GM21360 (cell line): Measurements from ENCODE around the gene NUP210.

Experiments used
- ATAC-seq: cut with Tn5 transposase; IDR thresholded peaks from one replicate; pipeline ENCODE4 v1.9.1; 2021; ENCODE audit warnings: mild to moderate bottlenecking, moderate library complexity; ENCODE audit not compliant: unreplicated experiment

The NUP210 gene

GRCh38 chr3:13329746-13330145, 90.4 kb downstream of the NUP210 start:
- no peak for ATAC-seq

- ATAC-seq, result no peak
These were observed 94.2 kb downstream of the NUP210 start for GRCh38 chr3:13325892-13326443.

- no peak for ATAC-seq
These were observed 95.2 kb downstream of the NUP210 start for GRCh38 chr3:13324835-13325501.

GRCh38 chr3:13323822-13324221, 96.3 kb downstream of the NUP210 start:
- no peak for ATAC-seq

GRCh38 chr3:13322324-13322723, 97.8 kb downstream of the NUP210 start:
- no peak for ATAC-seq

GRCh38 chr3:13319564-13320220, 100.4 kb downstream of the NUP210 start:
- ATAC-seq, result no peak

GRCh38 chr3:13318626-13319470, 101.3 kb downstream of the NUP210 start:
- ATAC-seq, result no peak

- ATAC-seq, result no peak
These were observed 102.4 kb downstream of the NUP210 start for GRCh38 chr3:13317596-13318320.

GRCh38 chr3:13316603-13317002, 103.5 kb downstream of the NUP210 start:
- ATAC-seq, result no peak

GRCh38 chr3:13314877-13315276, 105.2 kb downstream of the NUP210 start:
- no peak for ATAC-seq

- ATAC-seq, result no peak
These were observed 106.3 kb downstream of the NUP210 start for GRCh38 chr3:13313813-13314212.

- no peak for ATAC-seq
These were observed 111.1 kb downstream of the NUP210 start for GRCh38 chr3:13309004-13309403.

- no peak for ATAC-seq
These were observed 111.7 kb downstream of the NUP210 start for GRCh38 chr3:13308380-13308801.

- no peak for ATAC-seq
These were observed 113.1 kb downstream of the NUP210 start for GRCh38 chr3:13307041-13307440.

GRCh38 chr3:13305623-13306022, 114.5 kb downstream of the NUP210 start:
- no peak for ATAC-seq

GRCh38 chr3:13303410-13303809, 116.7 kb downstream of the NUP210 start:
- ATAC-seq, result no peak

GRCh38 chr3:13301286-13301987, 118.7 kb downstream of the NUP210 start:
- no peak for ATAC-seq

- ATAC-seq, result no peak
These were observed 119.4 kb downstream of the NUP210 start for GRCh38 chr3:13300546-13301285.

GRCh38 chr3:13299531-13300155, 120.5 kb downstream of the NUP210 start:
- ATAC-seq, result no peak
